Panc1 (cell line): ENCODE measurements around the gene AURKAIP1.

Source experiments
- CTCF ChIP-seq: fragments of 450-650 bp; IDR thresholded peaks from 2 replicates; pipeline ENCODE4 v1.5.1; 2017; ENCODE audit warnings: mild to moderate bottlenecking
- POLR2AphosphoS5 ChIP-seq: IDR thresholded peaks from 2 replicates; pipeline ENCODE4 v1.6.1; 2012; ENCODE audit warnings: mild to moderate bottlenecking, low read depth, low read length, moderate library complexity
- SIN3A ChIP-seq: IDR thresholded peaks from 2 replicates; pipeline ENCODE4 v1.6.1; 2012; ENCODE audit warnings: low read depth, mild to moderate bottlenecking, low read length, moderate library complexity, borderline replicate concordance; ENCODE audit not compliant: insufficient read depth
- TCF7L2 ChIP-seq: IDR thresholded peaks from 2 replicates; pipeline ENCODE4 v1.6.1; 2011; ENCODE audit warnings: mild to moderate bottlenecking, low read depth, low read length, inconsistent platforms
- TF ChIP-seq, protein P1 (sequence below), 2 experiments: IDR thresholded peaks; 2 replicates each; pipeline ENCODE4 v1.6.1; 2011 to 2012; ENCODE audit warnings: low read depth in 2 of 2, control low read depth in 1 of 2, low read length in 1 of 2, mild to moderate bottlenecking in 1 of 2, moderate library complexity in 1 of 2; ENCODE audit not compliant: insufficient read depth in 1 of 2

- TF ChIP-seq CTCF (no peak), POLR2AphosphoS5 (no peak), SIN3A (no peak), TCF7L2 (no peak)
- TF ChIP-seq, protein P1, sequence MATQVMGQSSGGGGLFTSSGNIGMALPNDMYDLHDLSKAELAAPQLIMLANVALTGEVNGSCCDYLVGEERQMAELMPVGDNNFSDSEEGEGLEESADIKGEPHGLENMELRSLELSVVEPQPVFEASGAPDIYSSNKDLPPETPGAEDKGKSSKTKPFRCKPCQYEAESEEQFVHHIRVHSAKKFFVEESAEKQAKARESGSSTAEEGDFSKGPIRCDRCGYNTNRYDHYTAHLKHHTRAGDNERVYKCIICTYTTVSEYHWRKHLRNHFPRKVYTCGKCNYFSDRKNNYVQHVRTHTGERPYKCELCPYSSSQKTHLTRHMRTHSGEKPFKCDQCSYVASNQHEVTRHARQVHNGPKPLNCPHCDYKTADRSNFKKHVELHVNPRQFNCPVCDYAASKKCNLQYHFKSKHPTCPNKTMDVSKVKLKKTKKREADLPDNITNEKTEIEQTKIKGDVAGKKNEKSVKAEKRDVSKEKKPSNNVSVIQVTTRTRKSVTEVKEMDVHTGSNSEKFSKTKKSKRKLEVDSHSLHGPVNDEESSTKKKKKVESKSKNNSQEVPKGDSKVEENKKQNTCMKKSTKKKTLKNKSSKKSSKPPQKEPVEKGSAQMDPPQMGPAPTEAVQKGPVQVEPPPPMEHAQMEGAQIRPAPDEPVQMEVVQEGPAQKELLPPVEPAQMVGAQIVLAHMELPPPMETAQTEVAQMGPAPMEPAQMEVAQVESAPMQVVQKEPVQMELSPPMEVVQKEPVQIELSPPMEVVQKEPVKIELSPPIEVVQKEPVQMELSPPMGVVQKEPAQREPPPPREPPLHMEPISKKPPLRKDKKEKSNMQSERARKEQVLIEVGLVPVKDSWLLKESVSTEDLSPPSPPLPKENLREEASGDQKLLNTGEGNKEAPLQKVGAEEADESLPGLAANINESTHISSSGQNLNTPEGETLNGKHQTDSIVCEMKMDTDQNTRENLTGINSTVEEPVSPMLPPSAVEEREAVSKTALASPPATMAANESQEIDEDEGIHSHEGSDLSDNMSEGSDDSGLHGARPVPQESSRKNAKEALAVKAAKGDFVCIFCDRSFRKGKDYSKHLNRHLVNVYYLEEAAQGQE (IDR thresholded peaks at IDR 0.05; ENCODE audit: insufficient read depth in 1 of 2, low read depth in 2 of 2, low read length in 1 of 2) = no peak
These were observed 14.4 kb downstream of the AURKAIP1 start for GRCh38 chr1:1360506-1361169.
